Stimulated activated CD4-positive, alpha-beta T cell treated with anti-CD3 and anti-CD28 coated beads, TNF-alpha, amount 100 ng/mL, for 48 hours (primary cell): ENCODE measurements around the gene ZNF33A.
"Not testable (repeated sequence)": the region's sequence is repeated elsewhere in the genome, so short reads cannot be mapped to it uniquely, and the experiment has no call there.

Source experiments
- DNase-seq, 3 donors: peaks; one replicate each; pipeline ENCODE4 v3.0.0-alpha.2; 2020; ENCODE audit warnings: low read depth in 3 of 3

ZNF33A gene

DNA sequence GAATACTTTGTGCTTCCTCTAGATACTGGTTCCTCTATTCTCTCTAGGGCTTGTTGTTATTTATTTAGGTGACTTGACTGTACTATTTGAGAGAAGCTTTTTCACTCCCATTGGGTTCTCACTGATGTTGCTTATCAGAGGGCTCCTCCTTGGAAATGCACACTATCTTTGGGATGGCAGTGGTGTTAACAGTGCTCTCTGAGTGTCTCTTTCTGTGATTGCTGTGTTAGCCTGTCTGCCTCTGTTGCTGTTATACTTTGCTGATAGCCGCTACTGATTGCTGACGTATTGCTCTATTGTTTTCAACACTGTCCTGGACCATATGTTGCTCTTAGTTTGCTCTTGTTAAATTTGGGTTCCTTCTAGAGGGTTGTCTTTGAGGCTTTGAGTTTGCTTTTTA is 34.7 kb downstream of the ZNF33A start:
- no peak for DNase-seq

DNA sequence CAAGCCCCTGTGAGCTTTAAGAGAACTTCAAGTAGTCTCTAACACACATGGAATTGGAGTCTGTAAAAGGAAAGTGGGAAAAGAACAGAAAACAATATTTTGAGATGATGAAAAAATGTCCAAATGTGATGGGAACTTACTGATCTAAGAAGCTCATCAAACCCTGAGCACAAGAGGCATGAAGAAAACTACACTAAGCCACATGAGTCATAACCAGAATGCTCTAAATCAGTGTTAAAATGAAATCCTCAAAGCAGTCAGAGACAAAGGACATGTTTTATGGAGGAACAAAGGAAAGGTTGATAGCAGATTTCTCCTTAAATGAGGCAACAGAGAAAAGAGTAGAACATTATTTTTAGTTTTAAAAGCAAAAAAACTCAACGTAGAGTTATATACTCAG is 37.2 kb downstream of the ZNF33A start:
- no peak for DNase-seq

DNA sequence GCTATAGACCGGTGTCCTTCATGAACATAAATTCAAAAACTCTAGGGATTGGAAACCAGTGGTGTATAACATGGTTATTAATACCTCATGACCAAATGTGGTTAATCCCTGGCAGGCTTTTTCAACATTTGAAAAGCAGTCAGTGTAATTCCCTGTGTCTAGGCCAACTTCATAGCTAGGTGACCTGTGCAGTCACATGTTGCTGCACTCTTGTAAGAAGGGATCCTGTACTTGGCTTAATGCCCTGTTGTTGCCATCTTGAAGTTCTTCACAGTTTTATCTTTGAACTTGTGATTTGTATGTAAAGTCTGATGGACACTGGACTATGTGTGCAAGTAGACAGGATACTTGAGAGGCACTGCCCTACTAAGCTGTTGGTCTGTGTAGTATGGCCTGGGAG is 39.7 kb downstream of the ZNF33A start:
- no peak for DNase-seq

DNA sequence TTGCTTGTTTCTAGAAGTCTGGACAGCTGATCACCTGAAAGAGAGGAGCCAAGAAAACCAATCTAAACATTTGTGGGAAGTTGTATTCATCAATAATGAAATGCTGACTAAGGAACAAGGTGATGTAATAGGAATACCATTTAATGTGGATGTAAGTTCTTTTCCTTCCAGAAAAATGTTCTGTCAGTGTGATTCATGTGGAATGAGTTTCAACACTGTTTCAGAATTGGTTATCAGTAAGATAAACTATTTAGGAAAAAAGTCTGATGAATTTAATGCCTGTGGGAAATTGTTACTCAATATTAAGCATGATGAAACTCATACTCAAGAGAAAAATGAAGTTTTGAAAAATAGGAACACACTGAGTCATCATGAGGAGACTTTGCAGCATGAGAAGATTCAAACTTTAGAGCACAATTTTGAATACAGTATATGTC is 43.9 kb downstream of the ZNF33A start:
- DNase-seq: no peak

DNA sequence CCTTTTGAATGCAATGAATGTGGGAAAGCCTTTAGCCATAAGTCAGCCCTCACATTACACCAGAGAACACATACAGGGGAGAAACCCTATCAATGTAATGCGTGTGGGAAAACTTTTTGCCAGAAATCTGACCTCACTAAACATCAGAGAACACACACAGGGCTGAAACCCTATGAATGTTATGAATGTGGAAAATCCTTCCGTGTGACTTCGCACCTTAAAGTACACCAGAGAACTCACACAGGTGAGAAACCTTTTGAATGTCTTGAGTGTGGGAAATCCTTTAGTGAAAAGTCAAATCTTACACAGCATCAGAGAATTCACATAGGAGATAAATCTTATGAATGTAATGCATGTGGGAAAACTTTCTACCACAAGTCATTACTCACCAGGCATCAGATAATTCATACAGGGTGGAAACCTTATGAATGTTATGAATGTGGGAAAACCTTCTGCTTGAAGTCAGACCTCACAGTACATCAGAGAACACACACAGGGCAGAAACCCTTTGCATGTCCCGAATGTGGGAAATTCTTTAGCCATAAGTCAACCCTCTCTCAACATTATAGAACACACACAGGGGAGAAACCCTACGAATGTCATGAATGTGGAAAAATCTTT is 44.9 kb downstream of the ZNF33A start:
- not testable (repeated sequence) for DNase-seq

DNA sequence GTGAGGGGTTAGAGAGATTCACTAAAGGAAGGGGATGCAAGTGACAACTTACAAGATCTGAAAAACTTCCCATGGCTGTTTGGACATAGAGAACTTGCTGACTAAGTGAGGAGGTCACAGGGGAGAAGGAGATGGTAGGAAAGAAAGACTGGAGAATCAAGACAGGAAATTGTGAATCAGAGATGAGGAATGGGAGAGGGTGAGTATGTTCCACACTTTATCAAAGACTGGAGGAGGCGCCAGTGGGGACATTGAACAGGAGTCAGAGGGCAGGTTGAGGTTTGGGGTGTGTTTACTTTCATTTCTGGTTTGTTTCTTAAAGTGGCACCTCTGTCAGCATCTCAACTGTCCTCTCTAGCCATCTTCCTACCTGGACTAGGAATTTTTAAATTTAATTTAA is 59.2 kb downstream of the ZNF33A start:
- DNase-seq: not testable (repeated sequence)

DNA sequence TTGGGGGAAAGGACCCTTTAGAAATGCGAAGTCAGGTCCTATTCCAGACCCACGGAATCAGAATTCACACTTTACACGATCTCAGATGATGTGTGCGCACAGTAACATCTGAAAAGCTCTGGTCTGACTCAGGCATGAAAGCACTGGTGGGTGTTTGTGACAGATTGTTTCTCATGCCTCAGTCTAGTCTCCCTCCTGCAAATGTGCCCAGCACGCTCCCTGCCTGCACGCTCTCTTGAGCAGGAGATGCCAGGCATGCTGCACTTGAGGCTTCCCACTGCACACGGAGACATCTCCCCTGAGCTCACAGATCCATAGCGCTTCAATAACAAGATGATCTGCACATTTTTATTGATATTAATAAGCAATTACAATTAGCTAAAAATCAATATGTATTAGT is 60.0 kb downstream of the ZNF33A start:
- no peak for DNase-seq

DNA sequence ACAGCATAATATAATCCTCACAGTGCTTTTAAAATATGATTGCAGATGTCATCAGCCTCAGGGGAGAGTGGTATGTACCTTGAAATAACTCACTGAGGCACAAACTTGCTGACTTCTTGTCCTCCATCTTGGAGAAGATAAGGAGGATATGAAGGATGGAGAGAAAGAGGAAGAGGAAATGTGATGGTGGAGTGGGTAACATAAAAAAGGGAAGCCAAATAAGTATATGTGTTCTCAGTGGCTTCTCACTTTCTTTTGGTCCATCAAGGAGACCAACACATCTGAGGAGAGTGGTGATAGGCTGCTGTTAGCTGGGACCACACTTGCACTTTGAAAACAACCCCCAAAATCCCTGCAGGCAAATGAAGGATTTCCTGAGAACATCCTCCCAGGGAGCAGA is 62.1 kb downstream of the ZNF33A start:
- no peak for DNase-seq

DNA sequence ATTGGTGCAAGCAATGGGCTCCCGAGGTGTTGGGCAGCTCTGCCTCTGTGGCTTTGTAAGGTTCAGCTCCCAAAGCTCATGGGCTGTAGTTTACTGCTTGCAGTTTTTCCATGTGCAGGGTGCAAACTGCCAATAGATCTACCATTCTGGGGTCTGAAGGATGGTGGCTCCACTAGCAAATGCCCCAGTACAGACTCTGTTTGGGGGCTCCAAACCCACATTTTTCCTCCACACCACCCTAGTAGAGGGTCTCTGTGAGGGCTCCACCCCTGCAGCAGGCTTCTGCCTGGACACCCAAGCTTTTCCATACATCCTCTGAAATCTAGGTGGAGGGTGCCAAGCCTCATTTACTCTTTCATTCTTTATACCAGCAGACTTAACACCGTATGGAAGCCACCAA is 66.2 kb downstream of the ZNF33A start:
- no peak for DNase-seq

DNA sequence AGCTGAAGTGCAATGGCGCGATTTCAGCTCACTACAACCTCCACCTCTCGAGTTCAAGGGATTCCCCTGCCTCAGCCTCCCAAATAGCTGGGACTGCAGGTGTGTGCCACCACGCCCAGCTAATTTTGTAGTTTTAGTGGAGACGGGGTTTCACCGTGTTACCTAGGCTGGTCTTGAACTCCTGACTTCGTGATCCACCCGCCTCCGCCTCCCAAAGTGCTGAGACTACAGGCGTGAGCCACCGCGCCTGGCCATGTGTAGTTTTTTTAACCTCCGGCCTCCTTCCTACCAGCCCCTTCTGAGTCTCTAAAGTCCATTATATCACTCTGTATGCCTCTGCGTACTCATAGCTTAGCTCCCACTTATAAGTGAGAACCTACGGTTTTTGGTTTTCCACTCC is 82.8 kb downstream of the ZNF33A start:
- DNase-seq: not testable (repeated sequence)

DNA sequence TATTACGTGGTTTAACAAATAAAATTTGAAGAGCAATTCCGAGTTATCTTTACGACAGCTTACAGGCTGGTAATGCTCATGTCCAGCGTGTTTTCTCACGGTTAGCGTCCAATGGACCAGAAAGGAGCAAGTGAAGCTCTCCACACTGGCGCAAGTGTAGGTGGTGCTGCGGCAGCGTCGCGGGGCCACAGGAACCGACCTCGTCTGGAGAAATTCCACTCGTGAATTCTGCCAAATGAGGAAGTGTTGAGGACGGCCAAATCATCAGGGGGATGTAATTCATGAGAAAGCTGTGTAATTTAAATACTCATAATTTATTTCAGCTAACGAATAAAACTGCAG is 83.3 kb downstream of the ZNF33A start:
- DNase-seq: no peak

DNA sequence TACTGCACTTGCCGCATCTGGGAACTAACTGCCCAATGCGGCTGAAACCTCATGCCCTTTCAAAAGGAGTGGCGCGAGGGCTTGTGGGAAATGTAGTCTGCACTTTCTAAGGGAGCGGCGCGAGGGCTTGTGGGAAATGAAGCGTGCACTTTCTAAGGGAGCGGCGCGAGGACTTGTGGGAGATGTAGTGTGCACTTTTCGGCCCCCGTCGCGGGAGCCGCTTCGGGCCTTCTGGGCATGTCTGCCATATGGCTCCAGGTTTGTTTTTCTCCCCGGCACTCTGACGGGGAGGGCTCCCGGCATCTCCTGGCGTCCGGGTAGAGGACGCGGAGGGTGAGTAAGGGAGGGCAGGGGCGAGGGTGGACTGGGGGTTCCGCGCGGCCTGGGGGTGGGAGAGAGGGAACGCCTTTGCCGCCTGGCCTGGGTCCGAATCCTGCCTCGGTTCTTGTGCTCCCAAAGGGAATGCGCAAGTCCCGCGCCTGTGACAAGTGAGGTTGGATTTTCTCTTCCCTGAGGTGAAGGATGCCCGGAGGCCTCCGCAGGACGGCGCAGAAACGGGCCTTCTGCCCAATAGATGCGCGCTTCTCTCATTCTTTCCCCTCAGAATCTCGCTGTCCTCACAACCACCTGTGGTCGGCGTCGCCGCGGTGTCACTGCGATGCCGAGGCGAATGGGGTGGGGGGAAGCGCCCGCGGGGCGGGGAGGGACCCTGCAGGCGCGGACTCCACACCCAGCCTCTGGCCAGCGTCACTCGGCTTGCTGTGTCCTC is 83.9 kb downstream of the ZNF33A start, which contains the start of gene ZNF37A:
Gene ZNF37A, plus strand, starts transcription at position 180 of the 769 bp plus-strand sequence. CDS start 2,281 bp downstream, outside the sequence.
- DNase-seq: peak; percentile 77 to 85 (median 79)

DNA sequence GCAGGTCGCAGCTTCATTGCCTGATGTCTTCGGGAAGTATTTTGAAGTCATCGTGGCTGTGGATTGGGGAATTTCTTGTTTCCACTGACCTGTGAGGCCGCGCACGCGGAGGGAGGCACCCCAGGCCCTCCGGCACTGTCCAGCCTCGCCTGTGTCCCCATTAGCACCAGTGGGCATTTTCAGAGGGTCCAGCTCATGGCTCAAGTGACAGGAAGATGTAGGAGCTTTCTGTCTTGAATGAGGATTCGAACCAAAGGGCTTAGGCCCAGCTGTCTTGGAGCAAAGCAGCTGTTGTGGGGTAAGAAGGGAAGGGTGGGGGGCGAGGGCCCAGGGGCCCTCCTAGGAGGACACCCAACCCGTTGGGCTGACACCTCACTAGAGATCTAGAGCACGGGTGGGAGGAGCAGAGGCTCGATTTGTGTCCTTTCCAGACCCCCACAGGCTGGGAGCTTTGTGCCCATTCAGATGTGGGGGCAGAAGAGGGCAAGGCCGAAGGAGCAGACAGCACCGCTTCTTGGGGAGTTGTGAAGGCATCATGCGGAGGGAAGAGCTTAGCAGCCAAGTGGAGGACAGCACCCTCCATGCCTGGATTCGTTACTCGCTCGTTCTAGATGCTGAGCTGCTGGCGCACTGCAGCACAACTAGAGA is 84.6 kb downstream of the ZNF33A start:
- no peak for DNase-seq

DNA sequence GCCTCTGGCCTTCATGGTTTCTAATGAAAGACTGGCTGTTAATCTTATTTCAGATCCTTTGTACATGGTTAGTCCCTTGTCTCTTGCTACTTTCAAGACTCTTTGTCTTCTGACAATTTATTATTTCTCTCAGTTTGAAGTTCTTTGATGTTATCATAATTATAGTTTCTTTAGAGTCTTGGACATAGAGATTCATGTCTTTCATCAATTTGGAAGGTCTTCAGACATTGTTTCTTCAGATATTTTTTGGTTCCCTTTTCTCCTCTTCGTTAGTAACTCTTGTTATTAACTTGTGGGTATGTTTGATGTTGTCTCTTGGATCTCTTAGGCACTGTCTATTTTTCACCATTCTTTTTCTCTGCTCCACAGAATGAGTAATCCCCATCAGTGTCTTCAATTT is 92.4 kb downstream of the ZNF33A start:
- no peak for DNase-seq

DNA sequence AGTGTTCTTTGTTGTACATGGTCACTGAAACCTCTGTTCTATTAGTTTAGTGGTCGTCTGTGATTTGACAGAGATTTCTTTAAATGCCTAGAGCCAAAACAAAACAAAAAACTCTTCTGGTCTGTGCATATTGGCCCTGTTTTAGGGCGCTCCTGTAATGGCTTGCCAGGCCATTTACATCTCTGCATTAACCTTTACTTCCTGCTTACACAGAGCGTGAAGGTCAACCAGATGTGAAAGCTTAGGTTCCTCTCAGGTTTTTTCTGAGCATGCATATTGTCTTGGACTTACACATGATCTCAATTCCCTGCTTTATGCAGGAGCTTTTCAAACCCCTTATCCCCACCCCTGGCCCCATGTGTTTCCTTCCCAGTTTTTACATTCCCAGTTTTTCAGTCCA is 93.3 kb downstream of the ZNF33A start:
- DNase-seq: no peak

DNA sequence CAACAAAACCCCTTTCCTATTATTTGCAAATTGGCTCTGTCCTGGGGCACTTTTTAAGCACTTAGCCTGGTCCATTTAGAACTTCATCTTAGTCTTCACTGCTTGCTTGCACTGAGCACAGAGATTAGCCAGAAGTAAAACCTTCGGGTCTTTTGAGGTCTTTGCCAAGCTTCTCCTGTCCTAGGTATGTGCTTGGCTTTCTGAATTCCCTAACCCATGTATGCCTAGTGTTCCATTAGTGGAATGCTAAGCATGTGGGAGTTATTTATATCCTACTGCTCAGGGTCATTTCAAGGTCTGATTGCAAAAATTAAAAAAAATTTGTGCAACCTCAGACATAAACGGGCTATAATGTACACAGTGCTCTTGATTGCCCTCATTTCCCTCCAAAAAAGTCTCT is 101.7 kb downstream of the ZNF33A start:
- no peak for DNase-seq
